SK-N-SH treated with all-trans-retinoic acid at 6 μM for 48 hours (cell line): Measurements from ENCODE around the gene PHF5A.

ENCODE experiments used
- ATAC-seq: fragments of 200-7000 bp; cut with Tn5 transposase; 3 replicates; pipeline ENCODE4 v1.9.1; 2020; ENCODE audit warnings: mild to moderate bottlenecking, moderate library complexity
- ARNTL ChIP-seq: fragments of 450-650 bp; formaldehyde crosslinking; IDR thresholded peaks from 2 replicates; pipeline ENCODE4 v1.5.0; 2020; ENCODE audit warnings: low read depth, mild to moderate bottlenecking, moderate library complexity, borderline replicate concordance
- BACH2 ChIP-seq: fragments of 250-450 bp; sonication (Bioruptor Pico); IDR thresholded peaks from 2 replicates; pipeline ENCODE4 v1.9.0; 2021; ENCODE audit warnings: mild to moderate bottlenecking, borderline replicate concordance
- CREB5 ChIP-seq: fragments of 250-450 bp; sonication (Bioruptor Pico); IDR thresholded peaks from 2 replicates; pipeline ENCODE4 v1.5.1; 2020; ENCODE audit warnings: low read depth, mild to moderate bottlenecking, moderate library complexity
- CSDC2 ChIP-seq: fragments of 250-450 bp; sonication (Bioruptor Pico); IDR thresholded peaks from 2 replicates; pipeline ENCODE4 v1.5.0; 2020; ENCODE audit warnings: mild to moderate bottlenecking, moderate library complexity
- CSRNP3 ChIP-seq: fragments of 250-450 bp; sonication (Bioruptor Pico); IDR thresholded peaks from 2 replicates; pipeline ENCODE4 v1.5.1; 2021; ENCODE audit warnings: mild to moderate bottlenecking, moderate library complexity
- ESRRG ChIP-seq: fragments of 250-450 bp; sonication (Bioruptor Pico); IDR thresholded peaks from 2 replicates; pipeline ENCODE4 v1.6.1; 2021; ENCODE audit warnings: mild to moderate bottlenecking
- GLIS3 ChIP-seq: fragments of 250-450 bp; sonication (Bioruptor Pico); IDR thresholded peaks from 2 replicates; pipeline ENCODE4 v1.5.0; 2020; ENCODE audit warnings: mild to moderate bottlenecking, moderate library complexity
- ISL1 ChIP-seq: fragments of 250-450 bp; sonication (Bioruptor Pico); IDR thresholded peaks from 2 replicates; pipeline ENCODE4 v2.1.2; 2022; ENCODE audit warnings: mild to moderate bottlenecking, moderate library complexity
- PATZ1 ChIP-seq: fragments of 250-450 bp; sonication (Bioruptor Pico); IDR thresholded peaks from 2 replicates; pipeline ENCODE4 v1.8.0; 2020; ENCODE audit warnings: mild to moderate bottlenecking, moderate library complexity, borderline replicate concordance
- POU6F1 ChIP-seq: fragments of 250-450 bp; sonication (Bioruptor Pico); IDR thresholded peaks from 2 replicates; pipeline ENCODE4 v1.8.0; 2021; ENCODE audit warnings: low read depth, mild to moderate bottlenecking, moderate library complexity, borderline replicate concordance
- RARB ChIP-seq: fragments of 250-450 bp; sonication (Bioruptor Pico); IDR thresholded peaks from 2 replicates; pipeline ENCODE4 v1.8.0; 2021; ENCODE audit warnings: mild to moderate bottlenecking, moderate library complexity
- SNAI2 ChIP-seq: fragments of 250-450 bp; sonication (Bioruptor Pico); IDR thresholded peaks from 2 replicates; pipeline ENCODE4 v1.5.0; 2020; ENCODE audit warnings: mild to moderate bottlenecking, moderate library complexity
- TCF4 ChIP-seq: fragments of 250-450 bp; sonication (Bioruptor Pico); IDR thresholded peaks from 2 replicates; pipeline ENCODE4 v1.8.0; 2021; ENCODE audit warnings: mild to moderate bottlenecking, moderate library complexity, borderline replicate concordance
- TOX ChIP-seq: fragments of 250-450 bp; sonication (Bioruptor Pico); IDR thresholded peaks from 2 replicates; pipeline ENCODE4 v1.8.0; 2021; ENCODE audit warnings: mild to moderate bottlenecking, moderate library complexity, borderline replicate concordance
- TSHZ2 ChIP-seq: fragments of 250-450 bp; sonication (Bioruptor Pico); IDR thresholded peaks from 2 replicates; pipeline ENCODE4 v1.5.0; 2020; ENCODE audit warnings: mild to moderate bottlenecking, moderate library complexity
- ZC3H10 ChIP-seq: fragments of 250-450 bp; sonication (Bioruptor Pico); IDR thresholded peaks from 2 replicates; pipeline ENCODE4 v1.5.1; 2021; ENCODE audit warnings: mild to moderate bottlenecking, moderate library complexity
- ZFP3 ChIP-seq: fragments of 250-450 bp; sonication (Bioruptor Pico); IDR thresholded peaks from 2 replicates; pipeline ENCODE4 v1.5.0; 2020; ENCODE audit warnings: mild to moderate bottlenecking, moderate library complexity
- ZFP30 ChIP-seq: fragments of 450-650 bp; formaldehyde crosslinking; IDR thresholded peaks from 2 replicates; pipeline ENCODE4 v1.5.0; 2022; ENCODE audit warnings: mild to moderate bottlenecking, moderate library complexity
- ZNF565 ChIP-seq: fragments of 450-650 bp; formaldehyde crosslinking; conservative IDR thresholded peaks from 2 replicates; pipeline ENCODE4 v1.5.0; 2020; ENCODE audit warnings: low read depth, mild to moderate bottlenecking, moderate library complexity
- ZNF70 ChIP-seq: fragments of 450-650 bp; formaldehyde crosslinking; IDR thresholded peaks from 2 replicates; pipeline ENCODE4 v1.5.0; 2020; ENCODE audit warnings: mild to moderate bottlenecking, moderate library complexity
- ZNF8 ChIP-seq: fragments of 450-650 bp; formaldehyde crosslinking; IDR thresholded peaks from 2 replicates; pipeline ENCODE4 v1.5.0; 2020; ENCODE audit warnings: mild to moderate bottlenecking, moderate library complexity

Gene PHF5A

DNA sequence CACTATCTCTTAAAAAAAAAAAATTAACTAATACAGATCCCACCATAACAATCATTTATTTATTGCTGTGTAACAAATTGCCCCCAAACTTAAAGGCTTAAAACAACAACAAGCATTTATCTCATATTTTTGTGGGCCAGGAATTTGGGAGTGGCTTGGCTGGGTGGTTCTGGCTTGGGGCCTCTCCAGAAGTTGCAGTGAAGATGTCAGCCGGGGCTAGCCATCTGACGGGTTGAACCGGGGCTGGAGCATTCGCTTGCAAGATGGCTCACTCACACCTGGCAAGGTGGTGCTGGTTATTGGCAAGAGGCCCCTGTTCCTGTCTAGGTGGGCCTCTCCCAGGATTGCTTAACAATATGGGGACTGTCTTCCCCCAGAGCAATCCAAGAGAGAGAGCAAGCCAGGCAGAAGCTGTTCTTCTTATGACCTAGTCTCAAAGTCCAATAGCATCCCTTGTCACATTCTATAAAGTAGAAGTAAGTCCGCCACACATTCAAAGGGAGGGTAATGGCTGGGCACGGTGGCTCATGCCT lies 29.9 kb upstream of the PHF5A start (continued):
- TF ChIP-seq POU6F1 (no peak), ZFP30 (no peak), SNAI2 (no peak), ZNF565 (CRISPR knock-in tag) (no peak), ZNF70 (CRISPR knock-in tag) (no peak), TSHZ2 (CRISPR knock-in tag) (no peak), ESRRG (CRISPR knock-in tag) (no peak), ZNF8 (CRISPR knock-in tag) (no peak)

- TF ChIP-seq CSRNP3 (CRISPR knock-in tag) (no peak), PATZ1 (no peak), ZC3H10 (CRISPR knock-in tag) (no peak), SNAI2 (no peak), ESRRG (CRISPR knock-in tag) (no peak), TSHZ2 (CRISPR knock-in tag) (no peak), POU6F1 (no peak), BACH2 (CRISPR knock-in tag) (no peak), CREB5 (CRISPR knock-in tag) (no peak), ZFP3 (no peak), RARB (CRISPR knock-in tag) (no peak), ARNTL (no peak), TCF4 (CRISPR knock-in tag) (no peak), ISL1 (CRISPR knock-in tag) (no peak), CSDC2 (no peak), ZNF8 (CRISPR knock-in tag) (no peak), ZNF565 (CRISPR knock-in tag) (no peak), GLIS3 (CRISPR knock-in tag) (no peak), ZFP30 (no peak), TOX (CRISPR knock-in tag) (no peak)
- ATAC-seq = no peak
These were observed 23.0 kb upstream of the PHF5A start for GRCh38 chr22:41491374-41492100.
